DOHH2 (cell line): Measurements from ENCODE around the gene CHST13.

Source experiments
- H3F3A ChIP-seq: fragments of 200-600 bp; sonication (generic), shearing (Covaris generic); 2 replicates; pipeline ENCODE4 v1.6.0; 2016; ENCODE audit warnings: antibody characterized with exemption, mild to moderate bottlenecking; ENCODE audit not compliant: control insufficient read depth, insufficient read depth
- H3K27ac ChIP-seq: fragments of 200-600 bp; sonication (generic); 2 replicates; pipeline ENCODE4 v1.5.1; 2014; ENCODE audit warnings: low read depth, mild to moderate bottlenecking, low read length, moderate library complexity
- H3K27me3 ChIP-seq: fragments of 200-600 bp; sonication (generic); 2 replicates; pipeline ENCODE4 v1.6.1; 2014; ENCODE audit warnings: mild to moderate bottlenecking, low read length, mixed read lengths; ENCODE audit not compliant: control insufficient read depth
- H3K36me3 ChIP-seq: fragments of 200-600 bp; sonication (generic); 2 replicates; pipeline ENCODE4 v1.6.1; 2014; ENCODE audit warnings: mild to moderate bottlenecking, low read length, moderate library complexity, mixed read lengths; ENCODE audit not compliant: control insufficient read depth
- H3K4me1 ChIP-seq: fragments of 200-600 bp; sonication (generic); 2 replicates; pipeline ENCODE4 v1.6.1; 2014; ENCODE audit warnings: mild to moderate bottlenecking, low read length, mixed read lengths; ENCODE audit not compliant: control insufficient read depth
- H3K4me2 ChIP-seq: fragments of 200-600 bp; sonication (generic); 2 replicates; pipeline ENCODE4 v1.6.0; 2014; ENCODE audit warnings: mild to moderate bottlenecking, low read length, moderate library complexity
- H3K4me3 ChIP-seq: fragments of 200-600 bp; sonication (generic); 2 replicates; pipeline ENCODE4 v1.5.1; 2014; ENCODE audit warnings: mild to moderate bottlenecking, low read length, mixed read lengths
- H3K79me2 ChIP-seq: fragments of 200-600 bp; sonication (generic); 2 replicates; pipeline ENCODE4 v1.6.1; 2014; ENCODE audit warnings: mild to moderate bottlenecking, low read length, mixed read lengths; ENCODE audit not compliant: control insufficient read depth
- H3K9me2 ChIP-seq: fragments of 200-600 bp; sonication (generic); replicated peaks from 2 replicates; pipeline ENCODE4 v1.6.1; 2014; ENCODE audit warnings: mild to moderate bottlenecking, low read length, mixed read lengths; ENCODE audit not compliant: control insufficient read depth
- H3K9me3 ChIP-seq: fragments of 200-600 bp; sonication (generic); 2 replicates; pipeline ENCODE4 v1.6.1; 2014; ENCODE audit warnings: antibody characterized with exemption, low read length, mixed read lengths; ENCODE audit not compliant: control insufficient read depth, insufficient read depth
- H4K20me1 ChIP-seq: fragments of 200-600 bp; sonication (generic); 2 replicates; pipeline ENCODE4 v1.6.0; 2014; ENCODE audit warnings: low read depth, mild to moderate bottlenecking, antibody characterized with exemption, low read length, moderate library complexity; ENCODE audit not compliant: control insufficient read depth, insufficient read depth
- CTCF ChIP-seq: fragments of 200-600 bp; sonication (generic); IDR thresholded peaks from one replicate; pipeline ENCODE4 v1.5.1; 2014; ENCODE audit warnings: antibody characterized with exemption, mild to moderate bottlenecking, low read depth, low read length; ENCODE audit not compliant: poor library complexity, severe bottlenecking
- EZH2phosphoT487 ChIP-seq: fragments of 200-600 bp; sonication (generic); IDR thresholded peaks from 2 replicates; pipeline ENCODE4 v1.6.1; 2017; ENCODE audit warnings: borderline replicate concordance, mild to moderate bottlenecking, antibody characterized with exemption, low read length, moderate library complexity, mixed read lengths

The CHST13 gene

GRCh38 chr3:126525853-126526667, 2.1 kb downstream of the CHST13 start:
- no peaks in the 10 kb centered on the region for H3F3A ChIP-seq
- H3K4me1 ChIP-seq, result no peaks in the 10 kb centered on the region
- no peak overlapping the region for H3K27ac ChIP-seq
- no peaks in the 10 kb centered on the region for H3K36me3 ChIP-seq
- no peaks in the 10 kb centered on the region for H3K9me2 ChIP-seq
- H3K79me2 ChIP-seq, result no peaks in the 10 kb centered on the region
- no peak overlapping the region for H3K4me3 ChIP-seq
- no peaks in the 10 kb centered on the region for H3K27me3 ChIP-seq
- H3K4me2 ChIP-seq, result no peak overlapping the region
- no peaks in the 10 kb centered on the region for H4K20me1 ChIP-seq
- H3K9me3 ChIP-seq, result no peaks in the 10 kb centered on the region
- TF ChIP-seq CTCF (no peak), EZH2phosphoT487 (no peak)

GRCh38 chr3:126526668-126527005, 2.7 kb downstream of the CHST13 start:
- Histone ChIP-seq H3K4me1 (no peaks in the 10 kb centered on the region), H3K4me3 (no peak overlapping the region), H3K27me3 (no peaks in the 10 kb centered on the region), H3K27ac (no peak overlapping the region), H4K20me1 (no peaks in the 10 kb centered on the region), H3K79me2 (no peaks in the 10 kb centered on the region), H3K4me2 (no peak overlapping the region), H3F3A (no peaks in the 10 kb centered on the region), H3K9me3 (no peaks in the 10 kb centered on the region), H3K9me2 (no peaks in the 10 kb centered on the region), H3K36me3 (no peaks in the 10 kb centered on the region)
- TF ChIP-seq EZH2phosphoT487 (no peak), CTCF (no peak)

GRCh38 chr3:126527006-126527405, 3.1 kb downstream of the CHST13 start:
- Histone ChIP-seq H4K20me1 (no peaks in the 10 kb centered on the region), H3F3A (no peaks in the 10 kb centered on the region), H3K27me3 (no peaks in the 10 kb centered on the region), H3K9me2 (no peaks in the 10 kb centered on the region), H3K9me3 (no peaks in the 10 kb centered on the region), H3K27ac (no peak overlapping the region), H3K4me2 (no peak overlapping the region), H3K4me1 (no peaks in the 10 kb centered on the region), H3K4me3 (no peak overlapping the region), H3K36me3 (no peaks in the 10 kb centered on the region), H3K79me2 (no peaks in the 10 kb centered on the region)
- no peak for TF ChIP-seq EZH2phosphoT487
- no peak for TF ChIP-seq CTCF
